HT1080 (cell line): ENCODE measurements around the gene CRCP. TPM values are rescaled to one million over a fixed set of nuclear protein-coding genes. Genes with fewer than 3 reads are reported as not detected.
"Not testable (repeated sequence)": the region's sequence is repeated elsewhere in the genome, so short reads cannot be mapped to it uniquely, and the experiment has no call there.

Source experiments
- DNase-seq: peaks from one replicate; pipeline ENCODE4 v3.0.0-alpha.2; 2015; ENCODE audit warnings: low read depth
- total RNA-seq: library from RNA; depleted of rRNA; stranded (reverse); fragments of >200 nt; shearing (Covaris generic); gene quantifications from 2 replicates; pipeline ENCODE4 v1.2.3, GENCODE V29; 2014

The CRCP gene
- total RNA-seq, 1 experiment from 2014 or later, result 30.6 TPM

GRCh38 chr7:66105263-66105748 is 9.3 kb upstream of the CRCP start:
- no peak for DNase-seq

GRCh38 chr7:66108410-66108809 is 6.2 kb upstream of the CRCP start:
- DNase-seq, result not testable (repeated sequence)

GRCh38 chr7:66110856-66111255 is 3.8 kb upstream of the CRCP start:
- DNase-seq, result peak; percentile 98

- DNase-seq, result not testable (repeated sequence)
These were observed 2.2 kb downstream of the CRCP start for GRCh38 chr7:66116680-66117420.

GRCh38 chr7:66118603-66119002 is 4.0 kb downstream of the CRCP start:
- DNase-seq, result no peak

- no peak for DNase-seq
These were observed 4.7 kb downstream of the CRCP start for GRCh38 chr7:66119245-66119850.

GRCh38 chr7:66123175-66123528 is 8.5 kb downstream of the CRCP start:
- no peak for DNase-seq

GRCh38 chr7:66124569-66124861 is 9.9 kb downstream of the CRCP start:
- not testable (repeated sequence) for DNase-seq

- no peak for DNase-seq
These were observed 10.5 kb downstream of the CRCP start for GRCh38 chr7:66125052-66125694.

- DNase-seq, result not testable (repeated sequence)
These were observed 11.2 kb downstream of the CRCP start for GRCh38 chr7:66125781-66126352.

GRCh38 chr7:66127172-66127571 is 12.5 kb downstream of the CRCP start:
- not testable (repeated sequence) for DNase-seq

- DNase-seq, result peak; percentile 51
These were observed 24.5 kb downstream of the CRCP start for GRCh38 chr7:66138994-66139752.

- no peak for DNase-seq
These were observed 26.3 kb downstream of the CRCP start for GRCh38 chr7:66140924-66141323.

- no peak for DNase-seq
These were observed 27.7 kb downstream of the CRCP start for GRCh38 chr7:66142334-66142733.

- DNase-seq, result no peak
These were observed 28.3 kb downstream of the CRCP start for GRCh38 chr7:66142996-66143395.

- DNase-seq, result no peak
These were observed 29.3 kb downstream of the CRCP start for GRCh38 chr7:66143876-66144332.

- DNase-seq, result no peak
These were observed 30.9 kb downstream of the CRCP start for GRCh38 chr7:66145400-66146104.

- DNase-seq, result no peak
These were observed 32.1 kb downstream of the CRCP start for GRCh38 chr7:66146701-66147100.

- DNase-seq, result not testable (repeated sequence)
These were observed 33.0 kb downstream of the CRCP start for GRCh38 chr7:66147657-66148056.

GRCh38 chr7:66150471-66150870 is 35.8 kb downstream of the CRCP start:
- peak; percentile 45 for DNase-seq
